Measurements from ENCODE around the gene BRMS1L.
"Not testable (repeated sequence)": the region's sequence is repeated elsewhere in the genome, so short reads cannot be mapped to it uniquely, and the experiment has no call there.

The BRMS1L gene

DNA sequence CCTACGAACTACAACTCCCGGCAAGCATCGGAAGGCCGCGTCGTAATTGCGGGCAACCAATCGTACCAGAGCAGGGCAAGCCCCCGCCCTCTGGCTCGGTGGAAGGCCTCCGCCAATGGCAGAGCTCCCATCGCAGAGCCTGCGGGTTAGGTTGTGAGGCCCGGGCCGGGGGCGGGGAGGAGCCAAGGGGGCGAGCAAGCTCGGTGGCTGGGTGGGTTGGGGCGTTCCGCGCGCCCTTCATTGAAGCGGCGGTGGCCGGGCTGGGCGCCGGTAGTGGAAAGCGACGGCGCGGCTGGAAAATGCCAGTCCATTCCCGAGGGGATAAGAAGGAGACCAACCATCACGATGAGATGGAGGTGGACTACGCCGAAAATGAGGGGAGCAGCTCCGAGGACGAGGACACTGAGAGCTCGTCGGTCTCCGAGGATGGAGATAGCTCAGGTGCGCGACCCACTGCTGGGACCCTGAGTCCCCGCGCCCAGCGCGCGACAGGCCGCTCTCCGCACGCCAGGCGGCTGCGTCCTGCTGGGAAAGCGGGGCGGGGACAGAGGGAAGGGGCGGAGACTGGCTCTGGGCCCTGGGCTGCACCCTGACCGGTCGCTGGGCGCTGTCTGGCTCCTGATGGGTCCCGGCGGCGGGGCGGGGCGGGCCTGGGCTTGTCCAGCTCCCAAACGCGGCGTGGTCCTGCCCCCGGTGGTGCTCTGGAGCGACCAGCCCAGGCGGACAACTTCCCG, at the start of gene BRMS1L:
Gene BRMS1L, plus strand, starts transcription at position 121 of the 734 bp plus-strand sequence. Its CDS starts 179 bp downstream, at position 300.
- peak; percentile 98 for DNase-seq (ENCODE audit: low spot score)

DNA sequence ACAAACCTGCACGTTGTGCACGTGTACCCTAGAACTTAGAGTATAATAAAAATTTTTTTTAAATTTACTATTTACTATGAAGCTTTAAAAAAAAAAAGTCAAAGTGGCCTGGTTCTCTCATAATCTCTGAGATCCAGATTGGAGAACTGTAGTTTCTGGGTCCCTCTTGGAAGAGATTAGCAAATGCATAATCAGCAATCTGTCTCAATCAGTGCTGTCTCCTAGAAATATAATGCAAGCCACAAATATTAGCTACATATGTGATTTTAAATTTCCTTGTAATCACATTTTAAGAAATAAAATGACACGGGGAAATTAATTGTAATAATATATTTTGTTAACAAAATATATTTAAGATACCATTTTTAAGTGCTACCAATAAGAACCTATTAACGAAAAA, 49.3 kb upstream of the BRMS1L start:
- no peak for DNase-seq (ENCODE audit: low spot score)

DNA sequence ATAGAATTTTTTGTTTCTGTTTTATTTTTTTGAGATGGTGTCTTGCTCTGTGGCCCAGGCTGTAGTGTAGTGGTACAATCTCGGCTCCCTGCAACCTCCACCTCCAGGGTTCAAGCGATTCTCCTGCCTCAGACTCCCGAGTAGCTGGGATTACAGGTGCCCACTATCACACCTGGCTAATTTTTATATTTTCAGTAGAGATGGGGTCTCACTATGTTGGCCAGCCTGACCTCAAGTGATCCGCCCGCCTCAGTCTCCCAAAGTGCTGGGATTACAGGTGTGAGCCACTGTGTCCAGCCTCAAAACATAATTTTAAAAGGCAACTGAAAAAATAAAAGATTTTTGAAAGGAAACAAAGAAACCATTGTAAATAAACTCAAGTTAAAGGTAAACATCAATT, 48.6 kb upstream of the BRMS1L start:
- not testable (repeated sequence) for DNase-seq (ENCODE audit: low spot score)

DNA sequence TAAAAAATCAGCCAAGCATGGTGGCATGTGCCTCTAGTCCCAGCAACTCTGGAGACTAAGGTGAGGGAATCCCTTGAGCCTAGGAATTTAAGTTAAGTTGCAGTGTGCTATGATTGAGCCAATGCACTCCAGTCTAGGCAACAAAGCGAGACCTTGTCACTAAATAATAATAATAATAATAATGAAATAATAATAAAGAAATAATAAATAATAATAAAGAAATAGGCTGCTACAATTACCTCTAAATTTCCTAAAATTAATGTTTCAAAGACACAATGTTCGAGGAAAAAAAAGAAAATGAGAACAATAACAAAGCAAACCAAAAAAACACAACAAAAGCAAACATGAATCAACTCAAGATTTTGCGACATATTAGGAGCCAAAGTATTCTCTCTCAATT, 46.8 kb upstream of the BRMS1L start:
- DNase-seq (ENCODE audit: low spot score): no peak

DNA sequence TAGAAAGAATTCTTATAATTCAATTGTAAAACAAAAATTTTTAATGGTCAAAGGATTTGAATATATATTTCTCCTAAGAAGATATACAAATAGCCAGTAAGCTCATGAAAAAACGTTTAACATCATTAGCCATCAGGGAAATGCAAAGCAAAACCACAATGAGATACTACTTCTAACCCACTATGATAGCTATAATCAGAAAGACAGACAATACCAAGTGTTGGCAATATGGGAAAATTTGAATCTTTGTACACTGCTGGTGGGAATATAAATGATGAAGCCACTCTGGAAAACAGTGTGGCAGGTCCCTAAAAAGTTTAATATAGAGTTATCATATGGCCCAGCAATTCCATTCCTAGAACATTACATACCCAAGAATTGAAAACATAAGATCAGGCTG, 42.4 kb upstream of the BRMS1L start:
- DNase-seq (ENCODE audit: low spot score): no peak

DNA sequence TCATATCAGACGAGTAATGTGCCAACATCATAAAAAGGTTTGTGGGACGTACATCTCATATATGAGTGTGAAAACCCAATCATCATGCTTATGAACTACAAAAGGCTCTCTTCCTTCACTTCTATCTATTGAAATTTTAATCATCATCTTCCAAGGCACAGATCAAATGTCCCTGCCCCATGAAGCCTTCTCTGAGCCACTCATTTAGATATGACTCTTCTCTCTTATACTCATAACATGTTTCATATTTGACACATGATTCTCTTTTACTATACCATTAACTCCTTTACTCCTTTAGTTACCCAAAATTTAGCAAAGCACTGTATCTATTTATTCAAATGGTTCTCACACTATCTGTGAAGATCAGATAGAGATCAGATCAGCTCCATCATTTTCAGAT, 39.3 kb upstream of the BRMS1L start:
- DNase-seq (ENCODE audit: low spot score): no peak

DNA sequence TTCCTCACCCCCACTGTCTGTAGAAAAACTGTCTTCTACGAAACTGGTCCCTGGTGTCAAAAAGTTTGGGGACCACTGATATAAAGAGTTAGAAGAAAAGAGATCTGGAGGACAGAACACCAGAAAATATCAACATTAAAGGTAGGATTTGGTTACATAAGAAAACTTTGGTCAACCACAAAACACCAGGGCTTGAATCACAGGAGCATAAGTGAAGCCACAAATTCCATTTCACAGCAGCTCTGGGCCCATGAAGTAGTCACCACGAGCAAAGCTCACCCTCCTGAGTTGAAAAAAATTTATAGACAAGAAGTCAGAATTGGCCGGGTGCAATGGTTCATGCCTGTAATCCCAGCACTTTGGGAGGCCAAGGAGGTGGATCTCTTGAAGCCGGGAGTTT, 36.5 kb upstream of the BRMS1L start:
- peak; percentile 13 for DNase-seq (ENCODE audit: low spot score)

DNA sequence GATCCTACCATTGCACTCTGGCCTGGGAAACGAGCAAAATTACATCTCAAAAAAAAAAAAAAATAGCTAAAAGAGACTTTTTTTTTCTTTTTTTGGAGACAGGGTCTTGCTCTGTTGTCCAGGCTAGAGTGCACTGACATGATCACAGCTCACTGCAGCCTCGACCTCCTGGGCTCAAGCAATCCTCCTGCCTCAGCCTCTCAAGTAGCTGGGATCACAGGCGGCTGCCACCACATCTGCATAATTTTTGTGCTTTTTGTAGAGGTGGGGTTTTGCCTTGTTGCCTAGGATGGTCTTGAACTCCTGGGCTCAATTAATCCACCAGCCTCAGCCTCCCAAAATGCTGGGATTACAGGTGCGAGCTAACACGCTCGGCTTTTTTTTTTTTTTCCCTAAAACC, 28.3 kb upstream of the BRMS1L start:
- DNase-seq (ENCODE audit: low spot score): no peak

DNA sequence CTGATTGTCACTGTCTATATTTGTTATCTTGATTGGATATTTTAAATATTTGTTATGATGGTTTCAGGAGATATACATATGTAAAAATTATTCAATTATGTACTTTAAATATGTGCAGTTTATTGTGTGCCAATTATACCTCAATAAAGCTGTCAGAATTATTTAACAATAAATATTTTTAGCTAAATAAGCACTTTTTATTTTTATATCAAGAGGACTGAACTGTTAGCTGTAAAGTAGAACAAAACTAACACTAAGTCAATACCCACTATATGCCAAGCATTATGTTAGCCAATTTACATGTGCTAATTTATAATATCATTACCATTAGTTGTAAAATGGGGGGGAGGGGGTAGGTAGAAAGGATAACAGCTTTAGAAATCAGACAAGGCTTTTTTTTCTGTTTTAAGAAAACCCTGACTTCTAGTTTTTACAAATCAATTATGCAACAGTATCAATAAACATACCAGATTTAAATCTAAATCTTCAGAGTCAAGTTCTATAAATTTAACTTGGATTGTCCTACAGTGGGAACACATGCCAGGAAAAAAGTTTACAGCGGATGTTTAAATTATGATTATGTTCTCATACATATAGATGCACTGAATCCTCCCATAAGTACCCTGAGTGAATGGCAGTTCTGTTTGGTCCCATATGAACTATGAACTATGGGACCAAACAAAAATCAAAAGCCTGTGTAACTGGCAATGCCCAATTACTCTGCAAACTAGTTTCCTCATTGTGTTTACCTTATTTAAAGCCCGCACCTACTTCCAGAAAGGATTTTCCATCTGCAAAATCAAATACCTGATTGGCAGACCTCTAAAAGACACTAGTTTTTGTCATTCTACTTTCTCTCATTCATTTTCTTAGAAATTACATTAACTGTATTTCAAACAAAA, 19.9 kb upstream of the BRMS1L start:
- DNase-seq (ENCODE audit: low spot score): no peak

- no peak for DNase-seq (ENCODE audit: low spot score)
Measured at GRCh38 chr14:35807131-35807961, 18.8 kb upstream of the BRMS1L start.

- DNase-seq (ENCODE audit: low spot score): no peak
Measured at GRCh38 chr14:35808076-35808637, 18.0 kb upstream of the BRMS1L start.

GRCh38 chr14:35808638-35809563, 17.2 kb upstream of the BRMS1L start, which contains the start of gene RALGAPA1:
TSS of gene RALGAPA1 (minus strand) at chr14:35809295. CDS start at chr14:35808835, 460 bp downstream.
- peak; percentile 98 for DNase-seq (ENCODE audit: low spot score)

GRCh38 chr14:35809597-35809996, 16.5 kb upstream of the BRMS1L start:
- DNase-seq (ENCODE audit: low spot score): no peak

DNA sequence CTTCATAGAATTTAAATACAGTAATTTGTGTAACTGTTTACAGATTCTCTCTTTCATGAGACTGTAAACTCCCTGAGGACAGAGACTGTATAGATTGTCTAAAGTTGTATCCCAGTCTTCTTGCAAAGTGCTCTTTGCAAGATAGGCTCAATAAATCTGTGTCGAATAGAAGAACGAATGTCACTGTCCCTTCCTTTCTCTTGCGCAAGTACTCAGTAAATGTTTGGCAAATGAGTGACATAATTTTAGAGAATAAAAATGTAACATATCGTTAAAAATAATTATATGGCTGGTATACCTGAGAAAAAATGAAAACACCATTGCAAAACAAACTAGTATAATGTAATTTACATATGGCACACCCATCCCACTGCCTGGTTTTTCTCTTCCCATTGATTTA, 15.2 kb upstream of the BRMS1L start:
- no peak for DNase-seq (ENCODE audit: low spot score)

DNA sequence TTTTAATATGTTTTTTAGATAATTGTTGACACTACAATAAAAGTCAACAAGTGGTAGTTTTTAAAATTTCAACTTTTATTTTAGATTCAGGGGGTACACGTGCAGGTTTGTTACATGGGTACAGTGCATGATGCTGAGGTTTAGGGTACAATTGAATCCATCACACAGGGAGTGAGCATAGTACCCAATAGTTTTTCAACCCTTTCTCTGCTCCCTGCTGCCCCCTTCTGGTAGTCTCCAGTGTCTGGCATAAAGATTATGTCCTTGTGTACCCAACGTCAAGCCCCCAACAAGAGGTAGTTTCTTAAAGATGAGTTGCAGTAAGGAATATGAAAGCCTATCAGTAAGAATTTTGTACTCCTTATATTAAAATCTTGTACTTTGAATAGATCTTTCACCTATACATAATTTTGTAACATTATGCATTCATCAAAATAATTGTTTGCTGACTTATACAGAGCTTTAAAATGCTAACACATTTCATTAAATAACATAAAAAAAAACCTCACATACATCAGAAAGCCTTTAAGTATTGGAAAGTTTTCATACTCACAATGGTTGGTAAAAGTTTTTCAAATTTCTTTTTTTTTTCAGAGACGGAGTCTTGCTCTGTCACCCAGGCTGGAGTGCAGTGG, 11.7 kb upstream of the BRMS1L start:
- DNase-seq (ENCODE audit: low spot score): peak; percentile 32

GRCh38 chr14:35818346-35819115, 7.6 kb upstream of the BRMS1L start:
- DNase-seq (ENCODE audit: low spot score): peak; percentile 41

- no peak for DNase-seq (ENCODE audit: low spot score)
Measured at GRCh38 chr14:35819591-35820540, 6.3 kb upstream of the BRMS1L start.

All from SW480 (cell line).